DOHH2 (cell line): ENCODE results near the gene PRR11.
A peak's percentile ranks its signal among the peaks of the same experiment; 100 is the strongest.

Experiments used
- H3F3A ChIP-seq: fragments of 200-600 bp; sonication (generic), shearing (Covaris generic); 2 replicates; pipeline ENCODE4 v1.6.0; 2016; ENCODE audit warnings: antibody characterized with exemption, mild to moderate bottlenecking; ENCODE audit not compliant: control insufficient read depth, insufficient read depth
- H3K27ac ChIP-seq: fragments of 200-600 bp; sonication (generic); 2 replicates; pipeline ENCODE4 v1.5.1; 2014; ENCODE audit warnings: low read depth, mild to moderate bottlenecking, low read length, moderate library complexity
- H3K27me3 ChIP-seq: fragments of 200-600 bp; sonication (generic); 2 replicates; pipeline ENCODE4 v1.6.1; 2014; ENCODE audit warnings: mild to moderate bottlenecking, low read length, mixed read lengths; ENCODE audit not compliant: control insufficient read depth
- H3K36me3 ChIP-seq: fragments of 200-600 bp; sonication (generic); 2 replicates; pipeline ENCODE4 v1.6.1; 2014; ENCODE audit warnings: mild to moderate bottlenecking, low read length, moderate library complexity, mixed read lengths; ENCODE audit not compliant: control insufficient read depth
- H3K4me1 ChIP-seq: fragments of 200-600 bp; sonication (generic); 2 replicates; pipeline ENCODE4 v1.6.1; 2014; ENCODE audit warnings: mild to moderate bottlenecking, low read length, mixed read lengths; ENCODE audit not compliant: control insufficient read depth
- H3K4me2 ChIP-seq: fragments of 200-600 bp; sonication (generic); 2 replicates; pipeline ENCODE4 v1.6.0; 2014; ENCODE audit warnings: mild to moderate bottlenecking, low read length, moderate library complexity
- H3K4me3 ChIP-seq: fragments of 200-600 bp; sonication (generic); 2 replicates; pipeline ENCODE4 v1.5.1; 2014; ENCODE audit warnings: mild to moderate bottlenecking, low read length, mixed read lengths
- H3K79me2 ChIP-seq: fragments of 200-600 bp; sonication (generic); 2 replicates; pipeline ENCODE4 v1.6.1; 2014; ENCODE audit warnings: mild to moderate bottlenecking, low read length, mixed read lengths; ENCODE audit not compliant: control insufficient read depth
- H3K9me2 ChIP-seq: fragments of 200-600 bp; sonication (generic); replicated peaks from 2 replicates; pipeline ENCODE4 v1.6.1; 2014; ENCODE audit warnings: mild to moderate bottlenecking, low read length, mixed read lengths; ENCODE audit not compliant: control insufficient read depth
- H3K9me3 ChIP-seq: fragments of 200-600 bp; sonication (generic); 2 replicates; pipeline ENCODE4 v1.6.1; 2014; ENCODE audit warnings: antibody characterized with exemption, low read length, mixed read lengths; ENCODE audit not compliant: control insufficient read depth, insufficient read depth
- H4K20me1 ChIP-seq: fragments of 200-600 bp; sonication (generic); 2 replicates; pipeline ENCODE4 v1.6.0; 2014; ENCODE audit warnings: low read depth, mild to moderate bottlenecking, antibody characterized with exemption, low read length, moderate library complexity; ENCODE audit not compliant: control insufficient read depth, insufficient read depth
- EZH2phosphoT487 ChIP-seq: fragments of 200-600 bp; sonication (generic); IDR thresholded peaks from 2 replicates; pipeline ENCODE4 v1.6.1; 2017; ENCODE audit warnings: borderline replicate concordance, mild to moderate bottlenecking, antibody characterized with exemption, low read length, moderate library complexity, mixed read lengths
- TF ChIP-seq, protein P1 (sequence below): fragments of 200-600 bp; sonication (generic); IDR thresholded peaks from one replicate; pipeline ENCODE4 v1.5.1; 2014; ENCODE audit warnings: antibody characterized with exemption, mild to moderate bottlenecking, low read depth, low read length; ENCODE audit not compliant: poor library complexity, severe bottlenecking

The PRR11 gene

DNA sequence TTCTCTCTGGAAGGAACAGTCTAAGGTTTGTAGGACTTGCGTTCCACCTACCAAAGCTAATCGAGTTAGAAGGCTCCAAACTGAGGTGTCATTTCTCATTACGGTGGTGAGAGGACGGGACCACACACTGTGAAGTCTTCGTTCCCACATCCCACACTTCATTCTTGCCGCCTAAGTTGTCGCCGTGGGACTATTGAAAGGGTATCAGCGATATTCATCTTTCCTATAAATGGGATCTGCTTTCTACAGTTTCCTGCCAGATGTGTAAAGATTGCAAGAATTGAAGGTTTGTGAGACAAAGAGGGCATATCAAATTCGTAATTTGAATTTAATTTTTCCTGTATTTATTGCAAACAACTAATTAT, 48.3 kb upstream of the PRR11 start:
- Histone ChIP-seq H3K36me3 (peaks cover 46% of the 10 kb centered on the region), H3K79me2 (peaks cover 75% of the 10 kb centered on the region), H3K9me2 (no peaks in the 10 kb centered on the region), H3K27ac (peak overlapping the region; percentile 78), H3K4me3 (peak overlapping the region; percentile 76), H3K4me2 (peak overlapping the region; percentile 81), H3K27me3 (no peaks in the 10 kb centered on the region), H3F3A (peaks cover 15% of the 10 kb centered on the region), H4K20me1 (no peaks in the 10 kb centered on the region), H3K9me3 (no peaks in the 10 kb centered on the region), H3K4me1 (peaks cover 38% of the 10 kb centered on the region)
- TF ChIP-seq, protein P1, sequence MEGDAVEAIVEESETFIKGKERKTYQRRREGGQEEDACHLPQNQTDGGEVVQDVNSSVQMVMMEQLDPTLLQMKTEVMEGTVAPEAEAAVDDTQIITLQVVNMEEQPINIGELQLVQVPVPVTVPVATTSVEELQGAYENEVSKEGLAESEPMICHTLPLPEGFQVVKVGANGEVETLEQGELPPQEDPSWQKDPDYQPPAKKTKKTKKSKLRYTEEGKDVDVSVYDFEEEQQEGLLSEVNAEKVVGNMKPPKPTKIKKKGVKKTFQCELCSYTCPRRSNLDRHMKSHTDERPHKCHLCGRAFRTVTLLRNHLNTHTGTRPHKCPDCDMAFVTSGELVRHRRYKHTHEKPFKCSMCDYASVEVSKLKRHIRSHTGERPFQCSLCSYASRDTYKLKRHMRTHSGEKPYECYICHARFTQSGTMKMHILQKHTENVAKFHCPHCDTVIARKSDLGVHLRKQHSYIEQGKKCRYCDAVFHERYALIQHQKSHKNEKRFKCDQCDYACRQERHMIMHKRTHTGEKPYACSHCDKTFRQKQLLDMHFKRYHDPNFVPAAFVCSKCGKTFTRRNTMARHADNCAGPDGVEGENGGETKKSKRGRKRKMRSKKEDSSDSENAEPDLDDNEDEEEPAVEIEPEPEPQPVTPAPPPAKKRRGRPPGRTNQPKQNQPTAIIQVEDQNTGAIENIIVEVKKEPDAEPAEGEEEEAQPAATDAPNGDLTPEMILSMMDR = no peak
- no peak for TF ChIP-seq EZH2phosphoT487

DNA sequence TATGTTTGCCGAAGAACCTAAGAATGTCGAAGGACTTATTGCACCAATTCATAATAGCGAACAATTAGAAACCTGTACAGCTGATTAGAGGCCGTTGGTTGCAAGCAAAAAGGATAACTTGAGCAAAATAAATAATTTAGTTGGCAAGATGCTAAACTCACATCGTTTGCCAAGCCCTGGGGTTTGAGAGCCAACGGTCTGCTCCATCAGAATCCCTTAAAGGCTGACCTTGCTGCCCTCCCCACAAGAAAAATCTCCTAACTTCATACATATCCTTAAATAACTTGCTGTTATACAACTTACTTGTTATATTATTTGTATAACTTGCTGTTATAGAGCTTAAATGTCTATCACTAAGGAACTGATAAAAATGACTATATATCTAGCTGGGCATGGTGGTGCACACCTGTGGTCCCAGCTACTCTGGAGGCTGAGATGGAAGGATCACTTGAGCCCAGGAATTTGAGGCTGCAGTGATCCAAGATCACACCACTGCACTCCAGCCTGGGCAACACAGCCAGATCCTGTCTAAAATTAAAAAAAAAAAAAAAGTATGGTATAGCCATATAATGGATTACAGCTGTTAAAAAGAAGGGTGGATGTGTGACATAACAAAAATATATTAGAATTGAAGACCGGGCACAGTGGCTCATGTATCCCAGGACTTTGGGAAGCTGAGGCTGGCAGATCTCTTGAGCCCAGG, 47.0 kb upstream of the PRR11 start:
- peaks cover 68% of the 10 kb centered on the region for H3K79me2 ChIP-seq
- H4K20me1 ChIP-seq = no peaks in the 10 kb centered on the region
- no peaks in the 10 kb centered on the region for H3K9me2 ChIP-seq
- no peaks in the 10 kb centered on the region for H3K27me3 ChIP-seq
- peak overlapping the region; percentile 76 for H3K4me3 ChIP-seq
- TF ChIP-seq, protein P1 = no peak
- TF ChIP-seq EZH2phosphoT487 = no peak
- H3F3A ChIP-seq = peaks cover 12% of the 10 kb centered on the region
- H3K36me3 ChIP-seq = peaks cover 39% of the 10 kb centered on the region
- no peaks in the 10 kb centered on the region for H3K9me3 ChIP-seq
- no peak overlapping the region for H3K27ac ChIP-seq
- peaks cover 38% of the 10 kb centered on the region for H3K4me1 ChIP-seq
- peak overlapping the region; percentile 81 for H3K4me2 ChIP-seq

DNA sequence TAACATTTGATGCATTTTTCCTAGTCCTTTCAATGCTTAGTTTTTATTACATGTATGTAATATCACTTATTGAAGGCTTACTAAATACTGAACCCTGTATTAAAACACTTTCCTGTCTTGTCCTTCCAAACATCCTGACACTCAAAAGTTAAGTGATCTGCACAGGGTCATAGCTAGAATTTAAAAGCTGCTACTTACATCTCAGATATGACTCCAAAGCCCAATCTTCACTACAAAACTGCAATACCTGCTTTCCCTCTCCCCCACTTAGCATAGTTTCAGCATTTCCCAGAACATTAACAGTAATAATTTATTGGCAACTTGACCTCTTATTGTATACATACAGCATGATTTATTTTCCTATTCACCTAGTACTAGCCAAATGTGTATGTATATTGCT, 44.6 kb upstream of the PRR11 start:
- no peak for TF ChIP-seq EZH2phosphoT487
- TF ChIP-seq, protein P1 = no peak
- H3K4me2 ChIP-seq = peak overlapping the region; percentile 15; the same call in 1 of the 2 replicates
- peaks cover 58% of the 10 kb centered on the region for H3K79me2 ChIP-seq
- H3K9me3 ChIP-seq = no peaks in the 10 kb centered on the region
- peaks cover 45% of the 10 kb centered on the region for H3K36me3 ChIP-seq
- no peak overlapping the region for H3K27ac ChIP-seq
- H3K9me2 ChIP-seq = no peaks in the 10 kb centered on the region
- no peak overlapping the region for H3K4me3 ChIP-seq
- H3F3A ChIP-seq = peaks cover 12% of the 10 kb centered on the region
- no peaks in the 10 kb centered on the region for H3K27me3 ChIP-seq
- no peaks in the 10 kb centered on the region for H4K20me1 ChIP-seq
- H3K4me1 ChIP-seq = peaks cover 26% of the 10 kb centered on the region
